ENCODE data around the gene ZC3H7A.

The ZC3H7A gene

DNA sequence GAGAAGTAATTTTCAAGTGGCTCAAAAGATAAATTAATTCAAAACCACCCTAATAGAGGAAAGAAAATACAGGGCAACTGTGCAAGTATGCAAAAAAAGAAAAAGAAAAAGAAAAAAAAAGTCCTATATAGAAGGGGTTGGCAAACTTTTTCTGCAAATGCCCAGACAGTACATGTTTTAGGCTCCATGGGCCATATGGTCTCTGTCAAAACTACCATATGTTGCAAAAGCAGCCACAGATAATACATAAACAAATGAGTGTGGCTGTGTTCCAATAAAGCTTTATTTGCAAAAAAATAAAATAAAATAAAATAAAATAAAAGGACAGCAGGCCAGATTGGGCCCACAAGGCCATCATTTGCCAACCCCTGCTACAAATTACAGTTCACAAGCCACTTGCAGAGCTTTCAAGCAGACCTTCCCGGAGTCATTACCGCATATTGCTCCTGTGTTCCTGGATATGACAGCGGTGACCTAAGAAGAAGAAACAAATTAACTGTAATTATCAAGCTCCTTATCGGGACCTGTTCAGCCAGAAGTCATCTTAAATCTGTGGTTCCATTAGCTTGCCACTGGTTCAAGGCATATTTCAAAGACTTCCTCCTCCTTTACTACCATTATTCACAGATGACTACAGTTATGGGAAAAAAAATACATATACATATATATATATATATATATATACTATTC, 15.9 kb downstream of the ZC3H7A start:
- ChIA-PET POLR2A (interaction anchor here (0.7 kb wide), 2 partner anchors 15 to 243 kb away, joined by 3 to 5 read pairs; no protein-coding TSS in a partner anchor), CTCF (interaction anchor here (1.6 to 8.7 kb wide), 4 partner anchors 10 to 66 kb away, joined by 5 to 59 read pairs (median 23); partner anchors contain the start of gene ZC3H7A)
- peaks cover 4 to 42% (median 20%) of the 10 kb centered on the region in 4 experiments for H3K36me3 ChIP-seq (ENCODE audit: control insufficient read depth in 4 of 4, insufficient read depth in 4 of 4, low read length in 3 of 4)
- H3K4me3 ChIP-seq (ENCODE audit: control insufficient read depth in 1 of 7, extremely low read depth in 1 of 7, insufficient read depth in 4 of 7, low read depth in 2 of 7, low read length in 6 of 7): no peak overlapping the region
- H3K9me3 ChIP-seq (ENCODE audit: control extremely low read depth in 1 of 5, control insufficient read depth in 4 of 5, insufficient read depth in 2 of 5, low read depth in 1 of 5, low read length in 4 of 5): no peaks in the 10 kb centered on the region
- no peak overlapping the region for H3K27ac ChIP-seq (ENCODE audit: insufficient read depth in 1 of 2, low read depth in 1 of 2, low read length in 2 of 2, poor library complexity in 1 of 2, severe bottlenecking in 2 of 2)
- H3K27me3 ChIP-seq (replicated peaks in 2 of 5; ENCODE audit: control insufficient read depth in 4 of 5, insufficient read depth in 5 of 5, low read length in 4 of 5): no peaks in the 10 kb centered on the region
- H3K4me1 ChIP-seq (ENCODE audit: control extremely low read depth in 1 of 4, control insufficient read depth in 4 of 4, insufficient read depth in 4 of 4, low read length in 3 of 4): peaks cover 3 to 32% (median 19%) of the 10 kb centered on the region in 4 experiments
- peak in 1 of 3 donors; percentile 27 for DNase-seq
- WGBS (ENCODE audit: insufficient coverage): 100% methylated on average over 1 of the region's 4 CpGs

DNA sequence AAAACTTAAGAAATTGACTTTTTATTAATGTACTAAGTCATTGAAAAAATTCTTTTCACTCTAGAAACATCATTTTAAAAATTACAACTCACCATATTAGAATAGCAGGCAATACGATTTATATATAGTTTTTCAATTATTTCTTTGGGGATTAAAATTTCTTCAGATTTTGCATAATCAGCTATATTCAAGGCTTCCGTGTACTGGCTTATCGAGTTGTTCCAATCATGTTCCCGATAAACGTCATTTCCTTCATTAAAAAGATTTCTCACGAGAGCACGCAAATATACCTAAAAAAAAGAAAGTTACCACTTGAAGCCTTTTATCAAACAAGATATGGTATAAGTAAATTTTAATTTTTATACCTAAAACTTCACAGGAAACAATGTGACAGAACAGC, 18.0 kb downstream of the ZC3H7A start:
- WGBS (ENCODE audit: insufficient coverage): no CpG with 5 or more reads among the region's 7 CpGs
- no peak for DNase-seq
- Histone ChIP-seq H3K4me3 (ENCODE audit: control insufficient read depth in 1 of 7, extremely low read depth in 1 of 7, insufficient read depth in 4 of 7, low read depth in 2 of 7, low read length in 6 of 7) (no peak overlapping the region), H3K9me3 (ENCODE audit: control extremely low read depth in 1 of 5, control insufficient read depth in 4 of 5, insufficient read depth in 2 of 5, low read depth in 1 of 5, low read length in 4 of 5) (no peaks in the 10 kb centered on the region), H3K4me1 (ENCODE audit: control extremely low read depth in 1 of 4, control insufficient read depth in 4 of 4, insufficient read depth in 4 of 4, low read length in 3 of 4) (peaks cover 3 to 27% (median 15%) of the 10 kb centered on the region in 4 experiments), H3K36me3 (ENCODE audit: control insufficient read depth in 4 of 4, insufficient read depth in 4 of 4, low read length in 3 of 4) (peaks cover 12 to 59% (median 37%) of the 10 kb centered on the region in 4 experiments), H3K27me3 (replicated peaks in 2 of 5; ENCODE audit: control insufficient read depth in 4 of 5, insufficient read depth in 5 of 5, low read length in 4 of 5) (no peaks in the 10 kb centered on the region), H3K27ac (ENCODE audit: insufficient read depth in 1 of 2, low read depth in 1 of 2, low read length in 2 of 2, poor library complexity in 1 of 2, severe bottlenecking in 2 of 2) (peak overlapping the region in 1 of 2 experiments; percentile 58)
- ChIA-PET CTCF (interaction anchor here (1.1 to 1.2 kb wide), 2 partner anchors 13 to 18 kb away, joined by 3 to 4 read pairs; partner anchors contain the start of gene ZC3H7A), POLR2A (no interaction called here)

DNA sequence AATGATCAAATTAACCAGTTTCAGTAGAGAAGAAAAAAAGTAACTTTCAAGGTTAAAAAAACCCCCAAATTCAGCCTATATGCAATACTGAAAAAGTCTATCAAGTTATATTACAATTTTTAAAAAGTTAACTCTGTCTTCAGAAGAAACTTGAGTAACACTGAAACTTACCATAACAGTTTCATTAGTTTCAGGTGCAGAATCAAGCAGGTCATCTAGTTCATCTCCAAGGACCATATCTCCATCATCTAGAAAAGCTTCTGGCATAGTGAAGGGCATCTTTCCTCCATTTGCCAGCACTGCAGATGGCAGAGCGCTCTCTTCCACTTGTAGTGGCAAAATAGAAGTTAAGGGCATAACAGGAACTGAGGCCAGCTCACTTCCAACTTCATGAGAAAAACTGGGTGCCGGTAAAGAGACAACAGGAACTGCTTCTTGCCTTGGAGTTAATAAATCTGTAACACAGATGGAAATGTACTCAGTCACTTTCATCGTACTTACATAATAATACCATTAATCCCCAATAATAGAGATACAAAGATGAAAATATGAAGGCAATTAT, 22.9 kb downstream of the ZC3H7A start:
- Histone ChIP-seq H3K4me1 (ENCODE audit: control extremely low read depth in 1 of 4, control insufficient read depth in 4 of 4, insufficient read depth in 4 of 4, low read length in 3 of 4) (peaks cover 0 to 2% (median 1%) of the 10 kb centered on the region in 4 experiments), H3K4me3 (ENCODE audit: control insufficient read depth in 1 of 7, extremely low read depth in 1 of 7, insufficient read depth in 4 of 7, low read depth in 2 of 7, low read length in 6 of 7) (no peak overlapping the region), H3K9me3 (ENCODE audit: control extremely low read depth in 1 of 5, control insufficient read depth in 4 of 5, insufficient read depth in 2 of 5, low read depth in 1 of 5, low read length in 4 of 5) (no peaks in the 10 kb centered on the region), H3K27ac (ENCODE audit: insufficient read depth in 1 of 2, low read depth in 1 of 2, low read length in 2 of 2, poor library complexity in 1 of 2, severe bottlenecking in 2 of 2) (no peak overlapping the region), H3K27me3 (replicated peaks in 2 of 5; ENCODE audit: control insufficient read depth in 4 of 5, insufficient read depth in 5 of 5, low read length in 4 of 5) (no peaks in the 10 kb centered on the region), H3K36me3 (ENCODE audit: control insufficient read depth in 4 of 4, insufficient read depth in 4 of 4, low read length in 3 of 4) (peaks cover 12 to 68% (median 53%) of the 10 kb centered on the region in 4 experiments)
- no peak for DNase-seq
- 93% methylated on average over 2 of the region's 3 CpGs for WGBS (ENCODE audit: insufficient coverage)
- POLR2A ChIA-PET: no interaction called here
- CTCF ChIA-PET: interaction anchor here (0.8 to 1.0 kb wide), 2 partner anchors 10 to 23 kb away, joined by 3 read pairs; partner anchors contain the start of gene ZC3H7A

DNA sequence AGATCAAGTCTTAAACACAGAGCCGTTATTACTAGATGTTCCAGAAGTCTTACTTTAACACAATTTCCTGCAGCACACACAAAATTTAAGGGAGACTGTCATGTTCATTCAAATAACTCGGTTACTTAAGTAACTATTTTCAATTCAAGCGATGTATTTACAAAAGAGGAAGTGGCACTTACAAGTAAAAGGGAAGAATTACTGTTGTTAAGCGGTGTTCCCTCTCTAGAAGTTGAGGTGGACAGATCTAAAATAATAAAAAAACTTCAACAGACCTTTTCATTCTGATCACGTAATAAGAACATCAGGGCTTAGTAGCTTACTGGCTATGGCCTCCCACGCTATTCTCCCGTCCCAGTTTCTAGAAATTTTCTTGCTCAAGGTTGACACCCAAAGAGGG, 28.2 kb downstream of the ZC3H7A start:
- Histone ChIP-seq H3K4me3 (ENCODE audit: control insufficient read depth in 1 of 7, extremely low read depth in 1 of 7, insufficient read depth in 4 of 7, low read depth in 2 of 7, low read length in 6 of 7) (peak overlapping the region in 5 of 7 experiments; percentile 9 to 60 (median 48)), H3K36me3 (ENCODE audit: control insufficient read depth in 4 of 4, insufficient read depth in 4 of 4, low read length in 3 of 4) (peaks cover 5 to 65% (median 49%) of the 10 kb centered on the region in 4 experiments), H3K9me3 (ENCODE audit: control extremely low read depth in 1 of 5, control insufficient read depth in 4 of 5, insufficient read depth in 2 of 5, low read depth in 1 of 5, low read length in 4 of 5) (no peaks in the 10 kb centered on the region), H3K4me1 (ENCODE audit: control extremely low read depth in 1 of 4, control insufficient read depth in 4 of 4, insufficient read depth in 4 of 4, low read length in 3 of 4) (peaks cover 4 to 14% (median 8%) of the 10 kb centered on the region in 4 experiments), H3K27ac (ENCODE audit: insufficient read depth in 1 of 2, low read depth in 1 of 2, low read length in 2 of 2, poor library complexity in 1 of 2, severe bottlenecking in 2 of 2) (peak overlapping the region; percentile 40 to 75), H3K27me3 (replicated peaks in 2 of 5; ENCODE audit: control insufficient read depth in 4 of 5, insufficient read depth in 5 of 5, low read length in 4 of 5) (no peaks in the 10 kb centered on the region)
- ChIA-PET POLR2A (no interaction called here), CTCF (interaction anchor here (1.0 to 4.2 kb wide), 3 partner anchors 13 to 26 kb away, joined by 3 to 25 read pairs (median 4); no protein-coding TSS in a partner anchor)
- peak; percentile 44 to 86 (median 73) for DNase-seq
- WGBS (ENCODE audit: insufficient coverage): 0% methylated on average over 3 of the region's 7 CpGs

DNA sequence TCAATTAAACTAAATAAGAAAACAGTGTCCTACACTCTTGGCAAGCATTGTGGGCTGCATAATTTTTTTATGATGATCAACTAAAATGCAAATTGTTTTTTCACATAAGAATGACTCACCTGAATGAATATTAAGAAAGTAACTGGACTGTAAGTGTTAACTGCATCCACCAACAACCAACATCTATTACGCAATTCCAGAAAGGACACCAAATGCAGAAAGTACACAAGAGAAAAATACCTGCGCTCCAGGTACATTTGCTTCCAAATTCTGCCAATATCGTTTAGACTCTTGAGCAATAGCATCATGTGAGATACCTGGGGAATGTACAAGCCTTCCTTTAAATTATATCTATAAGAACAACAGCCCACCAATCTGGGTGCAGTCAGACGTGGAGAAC, 34.6 kb downstream of the ZC3H7A start:
- Histone ChIP-seq H3K27me3 (replicated peaks in 2 of 5; ENCODE audit: control insufficient read depth in 4 of 5, insufficient read depth in 5 of 5, low read length in 4 of 5) (no peaks in the 10 kb centered on the region), H3K36me3 (ENCODE audit: control insufficient read depth in 4 of 4, insufficient read depth in 4 of 4, low read length in 3 of 4) (peaks cover 14 to 85% (median 62%) of the 10 kb centered on the region in 4 experiments), H3K9me3 (ENCODE audit: control extremely low read depth in 1 of 5, control insufficient read depth in 4 of 5, insufficient read depth in 2 of 5, low read depth in 1 of 5, low read length in 4 of 5) (no peaks in the 10 kb centered on the region), H3K4me3 (ENCODE audit: control insufficient read depth in 1 of 7, extremely low read depth in 1 of 7, insufficient read depth in 4 of 7, low read depth in 2 of 7, low read length in 6 of 7) (no peak overlapping the region), H3K4me1 (ENCODE audit: control extremely low read depth in 1 of 4, control insufficient read depth in 4 of 4, insufficient read depth in 4 of 4, low read length in 3 of 4) (no peaks in the 10 kb centered on the region), H3K27ac (ENCODE audit: insufficient read depth in 1 of 2, low read depth in 1 of 2, low read length in 2 of 2, poor library complexity in 1 of 2, severe bottlenecking in 2 of 2) (no peak overlapping the region)
- ChIA-PET POLR2A (no interaction called here), CTCF (no interaction called here)
- DNase-seq: no peak
- 100% methylated on average over 1 of the region's 4 CpGs for WGBS (ENCODE audit: insufficient coverage)

DNA sequence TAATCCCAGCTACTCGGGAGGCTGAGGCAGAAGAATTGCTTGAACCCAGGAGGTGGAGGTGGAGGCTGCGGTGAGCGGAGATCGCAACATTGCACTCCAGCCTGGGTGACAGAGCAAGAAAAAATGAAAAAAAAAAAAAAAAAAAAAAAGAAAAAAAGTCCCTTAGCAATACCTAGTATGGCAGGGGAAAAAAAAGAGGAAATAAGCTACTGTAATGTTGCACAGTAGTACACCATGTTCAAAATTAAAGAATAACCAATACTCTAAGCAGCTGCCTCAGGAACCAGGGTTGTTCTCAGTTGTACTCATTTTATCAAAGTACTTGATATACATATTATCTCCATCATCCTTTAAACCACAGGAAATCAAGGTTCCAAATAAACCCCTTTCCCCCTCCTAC, 37.1 kb downstream of the ZC3H7A start:
- Histone ChIP-seq H3K36me3 (ENCODE audit: control insufficient read depth in 4 of 4, insufficient read depth in 4 of 4, low read length in 3 of 4) (peaks cover 11 to 86% (median 61%) of the 10 kb centered on the region in 4 experiments), H3K27ac (ENCODE audit: insufficient read depth in 1 of 2, low read depth in 1 of 2, low read length in 2 of 2, poor library complexity in 1 of 2, severe bottlenecking in 2 of 2) (no peak overlapping the region), H3K4me3 (ENCODE audit: control insufficient read depth in 1 of 7, extremely low read depth in 1 of 7, insufficient read depth in 4 of 7, low read depth in 2 of 7, low read length in 6 of 7) (no peak overlapping the region), H3K4me1 (ENCODE audit: control extremely low read depth in 1 of 4, control insufficient read depth in 4 of 4, insufficient read depth in 4 of 4, low read length in 3 of 4) (no peaks in the 10 kb centered on the region), H3K27me3 (replicated peaks in 2 of 5; ENCODE audit: control insufficient read depth in 4 of 5, insufficient read depth in 5 of 5, low read length in 4 of 5) (no peaks in the 10 kb centered on the region), H3K9me3 (ENCODE audit: control extremely low read depth in 1 of 5, control insufficient read depth in 4 of 5, insufficient read depth in 2 of 5, low read depth in 1 of 5, low read length in 4 of 5) (no peaks in the 10 kb centered on the region)
- ChIA-PET POLR2A (no interaction called here), CTCF (interaction anchor here (1.2 kb wide), 1 partner anchor 16 kb away, joined by 6 read pairs; no protein-coding TSS in a partner anchor)
- 100% methylated on average over 1 of the region's 4 CpGs for WGBS (ENCODE audit: insufficient coverage)
- peak in 1 of 3 donors; percentile 7 for DNase-seq

Data from common myeloid progenitor, CD34-positive (primary cell).